K562 (cell line): ENCODE data around the gene TAF11L10. TPM values are rescaled to one million over a fixed set of nuclear protein-coding genes. Genes with fewer than 3 reads are reported as not detected.
"Not testable (repeated sequence)": the region's sequence is repeated elsewhere in the genome, so short reads cannot be mapped to it uniquely, and the experiment has no call there.

Experiments used
- ATAC-seq: fragments of 200-7000 bp; cut with Tn5 transposase; 3 replicates; pipeline ENCODE4 v1.9.1; 2020; ENCODE audit warnings: moderate library complexity
- BruUV-seq: library from RNA; stranded (reverse); fragments of 400-500 nt; replicated peaks from 2 replicates; lab custom pipeline; 2021; lab: Mats Ljungman, UMichigan
- CTCF ChIA-PET: fragments of 300-600 bp; formaldehyde crosslinking; extraction: SDS; loops from one replicate; lab custom pipeline; 2021; ENCODE audit warnings: low intra/inter-chr PET ratio; lab: Yijun Ruan, JAX
- POLR2A ChIA-PET: fragments of 300-600, 350-650 bp; sonication (Branson Sonifier 250); formaldehyde crosslinking; extraction: SDS; loops from one replicate; lab custom pipeline; 2021; ENCODE audit warnings: antibody characterized with exemption, inconsistent platforms; lab: Yijun Ruan, JAX
- DNase-seq, 4 experiments: peaks; one replicate each; pipeline versions ENCODE4 v3.0.0 to v3.0.0-alpha.2; 2011 to 2018; ENCODE audit warnings: low spot score in 3 of 4, mixed read lengths in 3 of 4; ENCODE audit errors: extremely low read depth in 1 of 4
- FAIRE-seq: peaks from 2 replicates; lab custom pipeline; 2011; peaks lifted over from hg19 to GRCh38; lab: Jason Lieb, UNC
- H2AFZ ChIP-seq: 2 replicates; pipeline ENCODE4 v1.6.0; 2011; ENCODE audit warnings: low read depth, low read length, control low read depth, inconsistent platforms
- H3K27ac ChIP-seq: fragments of 200-600 bp; 3 replicates; pipeline ENCODE4 v1.8.0; 2011; ENCODE audit warnings: low read depth, mild to moderate bottlenecking, control low read depth, inconsistent platforms, low read length, moderate library complexity, mixed read lengths; ENCODE audit errors: extremely low read depth
- H3K27me3 ChIP-seq, 2 experiments: fragments of 300-600 bp in 1 of 2; 2 replicates in 1 of 2; 3 replicates in 1 of 2; pipeline versions ENCODE4 v1.6.0 to v1.8.0; 2011; ENCODE audit warnings: inconsistent platforms in 2 of 2, low read length in 2 of 2, mild to moderate bottlenecking in 1 of 2, mixed read lengths in 1 of 2, moderate library complexity in 1 of 2; ENCODE audit not compliant: control insufficient read depth in 2 of 2, insufficient read depth in 2 of 2
- H3K36me3 ChIP-seq: fragments of 300-600 bp; 3 replicates; pipeline ENCODE4 v1.8.0; 2011; ENCODE audit warnings: mild to moderate bottlenecking, low read length, inconsistent platforms; ENCODE audit not compliant: control insufficient read depth, insufficient read depth
- H3K4me1 ChIP-seq, 2 experiments: fragments of 200-600 bp in 1 of 2; replicated peaks in 1 of 2; 2 replicates in 1 of 2; 3 replicates in 1 of 2; pipeline versions ENCODE4 v1.5.1 to v1.8.0; 2011; ENCODE audit warnings: inconsistent platforms in 2 of 2, low read length in 2 of 2, mild to moderate bottlenecking in 1 of 2, mixed read lengths in 1 of 2, moderate library complexity in 1 of 2; ENCODE audit not compliant: control insufficient read depth in 2 of 2, insufficient read depth in 2 of 2
- H3K4me2 ChIP-seq: 2 replicates; pipeline ENCODE4 v1.6.1; 2011; ENCODE audit warnings: low read length, control low read depth, inconsistent platforms, mixed read lengths; ENCODE audit not compliant: insufficient read depth
- H3K4me3 ChIP-seq: fragments of 200-600 bp; sonication (generic), shearing (Covaris generic); 2 replicates; pipeline ENCODE4 v1.5.1; 2016; ENCODE audit warnings: control low read depth, inconsistent platforms
- H3K79me2 ChIP-seq: fragments of 200-600 bp; 3 replicates; pipeline ENCODE4 v1.8.0; 2011; ENCODE audit warnings: low read length, inconsistent platforms; ENCODE audit not compliant: control insufficient read depth, insufficient read depth
- H3K9ac ChIP-seq, 2 experiments: 2 replicates each; pipeline versions ENCODE4 v1.6.0 to v1.6.1; 2011; ENCODE audit warnings: low read depth in 2 of 2, low read length in 2 of 2, control low read depth in 1 of 2, inconsistent platforms in 1 of 2, mild to moderate bottlenecking in 1 of 2, mixed read lengths in 1 of 2; ENCODE audit not compliant: insufficient read depth in 1 of 2
- H3K9me1 ChIP-seq: one replicate; pipeline ENCODE4 v1.6.0; 2011; ENCODE audit warnings: inconsistent platforms, mild to moderate bottlenecking, low read length, moderate library complexity; ENCODE audit not compliant: control insufficient read depth, insufficient read depth
- H3K9me3 ChIP-seq: replicated peaks from 2 replicates; pipeline ENCODE4 v1.5.1; 2011; ENCODE audit warnings: low read depth, low read length, inconsistent platforms; ENCODE audit not compliant: control insufficient read depth, insufficient read depth
- H4K20me1 ChIP-seq: replicated peaks from 2 replicates; pipeline ENCODE4 v1.6.1; 2011; ENCODE audit warnings: low read length, inconsistent platforms, mixed read lengths; ENCODE audit not compliant: control insufficient read depth, insufficient read depth
- ATF7 ChIP-seq: fragments of 450-650 bp; IDR thresholded peaks from 2 replicates; pipeline ENCODE4 v1.7.1; 2014; ENCODE audit warnings: mild to moderate bottlenecking, moderate library complexity
- CSDE1 ChIP-seq, 2 experiments: fragments of 450-650 bp; IDR thresholded peaks; 2 replicates each; pipeline ENCODE4 v1.6.1; 2016; ENCODE audit warnings: mild to moderate bottlenecking in 1 of 2
- ETV5 ChIP-seq: sonication (generic); formaldehyde crosslinking; IDR thresholded peaks from 2 replicates; pipeline ENCODE4 v1.4.0; 2020; ENCODE audit warnings: low read depth, mild to moderate bottlenecking, missing genetic modification reagents
- KAT2B ChIP-seq: IDR thresholded peaks from one replicate; pipeline ENCODE4 v1.6.1; 2012; ENCODE audit warnings: low read depth, mild to moderate bottlenecking, control low read depth, inconsistent platforms, low read length, moderate library complexity
- LCOR ChIP-seq: sonication (generic); formaldehyde crosslinking; IDR thresholded peaks from 2 replicates; pipeline ENCODE4 v1.8.0; 2022; ENCODE audit warnings: mild to moderate bottlenecking, missing genetic modification reagents
- MTF1 ChIP-seq: fragments of 250-450 bp; sonication (Bioruptor Pico); IDR thresholded peaks from 2 replicates; pipeline ENCODE4 v1.9.0; 2021; ENCODE audit warnings: moderate library complexity, mild to moderate bottlenecking, inconsistent platforms, borderline replicate concordance
- NBN ChIP-seq: fragments of 450-650 bp; IDR thresholded peaks from 2 replicates; pipeline ENCODE4 v1.6.1; 2016; ENCODE audit warnings: low read depth, mild to moderate bottlenecking
- NELFE ChIP-seq: IDR thresholded peaks from 2 replicates; pipeline ENCODE4 v1.6.1; 2011; ENCODE audit warnings: mild to moderate bottlenecking; ENCODE audit not compliant: insufficient read depth, insufficient read length
- ZNF274 ChIP-seq: IDR thresholded peaks from 2 replicates; pipeline ENCODE4 v1.6.1; 2011; ENCODE audit warnings: low read depth, mild to moderate bottlenecking, low read length, moderate library complexity, borderline replicate concordance
- WGBS: fragments of 100-300 bp; shearing (Covaris generic); methylation state at CpG from one replicate; pipeline ENCODE4 v1.1.6; 2016; ENCODE audit warnings: low coverage, mixed read lengths; ENCODE audit not compliant: insufficient coverage; ENCODE audit errors: missing lambda C conversion rate; 5-methylcytosine and 5-hydroxymethylcytosine counted together
- in situ Hi-C: fragments of 300-500 bp; cut with MboI; formaldehyde crosslinking; loops from 4 replicates; pipeline ENCODE4 v1.15.0; 2018; ENCODE audit warnings: inconsistent platforms, mixed read lengths
- intact Hi-C: fragments of 100-400 bp; cut with micrococcal nuclease; formaldehyde crosslinking; loops from 2 replicates; pipeline ENCODE4 v1.14.2; 2022
- polyA plus RNA-seq, 8 experiments: library from polyadenylated mRNA; depleted of rRNA in 4 of 8; stranded (reverse) in 5 of 8; unstranded in 3 of 8; fragments of >200 nt; fragmentation: Nextera tagmentation in 2 of 8; fragmentation: Illumina TruSeq in 1 of 8; extraction: Ambion mirVana in 2 of 8; extraction: Trizol in 1 of 8; gene quantifications; 2 replicates each; pipeline versions ENCODE4 v1.2.1 to v1.2.3, GENCODE V29; 2011 to 2014; ENCODE audit warnings: inconsistent platforms in 1 of 8, missing spikeins in 1 of 8
- total RNA-seq, 7 experiments: library from RNA; depleted of rRNA in 6 of 7; stranded (reverse); fragments of >200 nt in 6 of 7; fragmentation: Illumina TruSeq in 2 of 7; extraction: Trizol in 2 of 7; gene quantifications; 2 replicates each; pipeline versions ENCODE4 v1.2.1 to v1.2.3, GENCODE V29; 2011 to 2021; ENCODE audit warnings: low replicate concordance in 1 of 7
- TF ChIP-seq, protein P1 (sequence below): fragments of 250-450 bp; sonication (Bioruptor Pico); IDR thresholded peaks from 2 replicates; pipeline ENCODE4 v1.8.0; 2021; ENCODE audit warnings: moderate library complexity, mild to moderate bottlenecking, inconsistent platforms
- TF ChIP-seq, protein P2 (sequence below): fragments of 250-450 bp; sonication (Bioruptor Pico); IDR thresholded peaks from 2 replicates; pipeline ENCODE4 v1.8.0; 2022; ENCODE audit warnings: moderate library complexity, mild to moderate bottlenecking, inconsistent platforms
- TF ChIP-seq, protein P3 (sequence below): sonication (generic); formaldehyde crosslinking; IDR thresholded peaks from 2 replicates; pipeline ENCODE4 v1.8.1; 2023; ENCODE audit warnings: mild to moderate bottlenecking, missing genetic modification reagents
- TF ChIP-seq, protein P4 (sequence below): fragments of 250-450 bp; sonication (Bioruptor Pico); IDR thresholded peaks from 2 replicates; pipeline ENCODE4 v1.8.0; 2022; ENCODE audit warnings: moderate library complexity, mild to moderate bottlenecking, inconsistent platforms

Gene TAF11L10
- total and polyA plus RNA-seq, 9 of the 15 experiments (the other 6 are each of a cell fraction or from before 2014, with no cell fraction given), result 0.20 to 3.7 (median 0.41) TPM; not detected in 3

DNA sequence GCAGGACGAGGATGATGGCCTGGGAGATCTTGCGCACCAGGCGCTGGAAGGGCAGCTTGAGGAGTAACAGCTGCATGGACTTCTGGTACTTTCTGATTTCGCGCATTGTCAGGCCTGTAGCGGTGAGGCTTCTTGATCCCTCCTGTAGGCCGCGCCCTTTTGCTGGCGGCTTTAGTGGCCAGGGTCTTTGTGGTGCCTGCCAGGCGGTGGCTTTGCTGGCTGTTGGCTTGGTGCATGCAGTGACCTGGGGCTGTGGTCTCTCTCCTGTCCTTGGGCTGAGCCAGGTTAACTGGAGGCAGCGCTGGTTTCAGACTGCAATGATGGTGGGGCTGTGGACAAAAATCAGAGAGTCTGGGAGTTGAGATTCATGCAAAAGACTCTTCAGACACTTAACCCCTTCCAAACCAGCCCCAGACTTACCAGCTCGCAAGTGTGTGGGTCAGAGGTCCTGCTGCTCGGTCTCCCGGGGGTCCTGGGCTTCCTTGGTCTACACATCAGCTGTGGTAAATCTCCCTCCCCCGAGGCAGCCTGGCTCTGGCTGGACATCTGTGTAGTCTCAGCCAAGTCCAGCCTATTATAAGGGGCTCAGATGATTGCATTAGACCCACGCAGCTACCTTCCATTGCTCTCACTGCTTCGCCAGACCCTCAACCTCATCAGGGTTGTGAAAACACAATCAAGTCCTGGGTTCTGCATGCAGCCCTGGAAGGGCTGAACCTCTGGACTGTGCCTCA, 17.4 kb upstream of the TAF11L10 start (continued):
- TF ChIP-seq, protein P1, sequence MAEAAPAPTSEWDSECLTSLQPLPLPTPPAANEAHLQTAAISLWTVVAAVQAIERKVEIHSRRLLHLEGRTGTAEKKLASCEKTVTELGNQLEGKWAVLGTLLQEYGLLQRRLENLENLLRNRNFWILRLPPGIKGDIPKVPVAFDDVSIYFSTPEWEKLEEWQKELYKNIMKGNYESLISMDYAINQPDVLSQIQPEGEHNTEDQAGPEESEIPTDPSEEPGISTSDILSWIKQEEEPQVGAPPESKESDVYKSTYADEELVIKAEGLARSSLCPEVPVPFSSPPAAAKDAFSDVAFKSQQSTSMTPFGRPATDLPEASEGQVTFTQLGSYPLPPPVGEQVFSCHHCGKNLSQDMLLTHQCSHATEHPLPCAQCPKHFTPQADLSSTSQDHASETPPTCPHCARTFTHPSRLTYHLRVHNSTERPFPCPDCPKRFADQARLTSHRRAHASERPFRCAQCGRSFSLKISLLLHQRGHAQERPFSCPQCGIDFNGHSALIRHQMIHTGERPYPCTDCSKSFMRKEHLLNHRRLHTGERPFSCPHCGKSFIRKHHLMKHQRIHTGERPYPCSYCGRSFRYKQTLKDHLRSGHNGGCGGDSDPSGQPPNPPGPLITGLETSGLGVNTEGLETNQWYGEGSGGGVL (CRISPR knock-in tag), result no peak
- TF ChIP-seq KAT2B, result no peak
- TF ChIP-seq, protein P2, sequence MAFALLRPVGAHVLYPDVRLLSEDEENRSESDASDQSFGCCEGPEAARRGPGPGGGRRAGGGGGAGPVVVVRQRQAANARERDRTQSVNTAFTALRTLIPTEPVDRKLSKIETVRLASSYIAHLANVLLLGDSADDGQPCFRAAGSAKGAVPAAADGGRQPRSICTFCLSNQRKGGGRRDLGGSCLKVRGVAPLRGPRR, result no peak
- no peak for TF ChIP-seq ETV5 (CRISPR knock-in tag)
- TF ChIP-seq LCOR (CRISPR knock-in tag), result no peak
- TF ChIP-seq, protein P3, sequence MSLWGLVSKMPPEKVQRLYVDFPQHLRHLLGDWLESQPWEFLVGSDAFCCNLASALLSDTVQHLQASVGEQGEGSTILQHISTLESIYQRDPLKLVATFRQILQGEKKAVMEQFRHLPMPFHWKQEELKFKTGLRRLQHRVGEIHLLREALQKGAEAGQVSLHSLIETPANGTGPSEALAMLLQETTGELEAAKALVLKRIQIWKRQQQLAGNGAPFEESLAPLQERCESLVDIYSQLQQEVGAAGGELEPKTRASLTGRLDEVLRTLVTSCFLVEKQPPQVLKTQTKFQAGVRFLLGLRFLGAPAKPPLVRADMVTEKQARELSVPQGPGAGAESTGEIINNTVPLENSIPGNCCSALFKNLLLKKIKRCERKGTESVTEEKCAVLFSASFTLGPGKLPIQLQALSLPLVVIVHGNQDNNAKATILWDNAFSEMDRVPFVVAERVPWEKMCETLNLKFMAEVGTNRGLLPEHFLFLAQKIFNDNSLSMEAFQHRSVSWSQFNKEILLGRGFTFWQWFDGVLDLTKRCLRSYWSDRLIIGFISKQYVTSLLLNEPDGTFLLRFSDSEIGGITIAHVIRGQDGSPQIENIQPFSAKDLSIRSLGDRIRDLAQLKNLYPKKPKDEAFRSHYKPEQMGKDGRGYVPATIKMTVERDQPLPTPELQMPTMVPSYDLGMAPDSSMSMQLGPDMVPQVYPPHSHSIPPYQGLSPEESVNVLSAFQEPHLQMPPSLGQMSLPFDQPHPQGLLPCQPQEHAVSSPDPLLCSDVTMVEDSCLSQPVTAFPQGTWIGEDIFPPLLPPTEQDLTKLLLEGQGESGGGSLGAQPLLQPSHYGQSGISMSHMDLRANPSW, result no peak
- TF ChIP-seq CSDE1 (IDR thresholded peaks at IDR 0.05), result no peak
- TF ChIP-seq, protein P4, sequence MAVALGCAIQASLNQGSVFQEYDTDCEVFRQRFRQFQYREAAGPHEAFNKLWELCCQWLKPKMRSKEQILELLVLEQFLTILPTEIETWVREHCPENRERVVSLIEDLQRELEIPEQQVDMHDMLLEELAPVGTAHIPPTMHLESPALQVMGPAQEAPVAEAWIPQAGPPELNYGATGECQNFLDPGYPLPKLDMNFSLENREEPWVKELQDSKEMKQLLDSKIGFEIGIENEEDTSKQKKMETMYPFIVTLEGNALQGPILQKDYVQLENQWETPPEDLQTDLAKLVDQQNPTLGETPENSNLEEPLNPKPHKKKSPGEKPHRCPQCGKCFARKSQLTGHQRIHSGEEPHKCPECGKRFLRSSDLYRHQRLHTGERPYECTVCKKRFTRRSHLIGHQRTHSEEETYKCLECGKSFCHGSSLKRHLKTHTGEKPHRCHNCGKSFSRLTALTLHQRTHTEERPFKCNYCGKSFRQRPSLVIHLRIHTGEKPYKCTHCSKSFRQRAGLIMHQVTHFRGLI (CRISPR knock-in tag), result no peak
- no peak for TF ChIP-seq NBN
- TF ChIP-seq MTF1 (CRISPR knock-in tag), result no peak
- no peak for TF ChIP-seq ZNF274
- TF ChIP-seq NELFE, result no peak
- no peak for TF ChIP-seq ATF7
- TF ChIP-seq, all 486 proteins: peak for 0

- POLR2A ChIA-PET, H3K79me2 ChIP-seq, ATAC-seq, H3K9ac ChIP-seq, FAIRE-seq, BruUV-seq, H3K36me3 ChIP-seq, H3K9me1 ChIP-seq, H3K4me2 ChIP-seq, H3K4me1 ChIP-seq, CTCF ChIA-PET, H3K27ac ChIP-seq, H3K9me3 ChIP-seq, H2AFZ ChIP-seq, in situ Hi-C loops, H3K4me3 ChIP-seq, H4K20me1 ChIP-seq, DNase-seq, H3K27me3 ChIP-seq, intact Hi-C loops: not testable (repeated sequence)
- WGBS, result 0% methylated on average over 2 of the region's 2 CpGs
Measured at GRCh38 chr5:17610092-17610491, 12.5 kb upstream of the TAF11L10 start, which contains the start of gene TAF11L12. TAF11L12 (plus strand) TSS chr5:17610392.
